ENCODE measurements around the gene CYREN.

Gene CYREN

DNA sequence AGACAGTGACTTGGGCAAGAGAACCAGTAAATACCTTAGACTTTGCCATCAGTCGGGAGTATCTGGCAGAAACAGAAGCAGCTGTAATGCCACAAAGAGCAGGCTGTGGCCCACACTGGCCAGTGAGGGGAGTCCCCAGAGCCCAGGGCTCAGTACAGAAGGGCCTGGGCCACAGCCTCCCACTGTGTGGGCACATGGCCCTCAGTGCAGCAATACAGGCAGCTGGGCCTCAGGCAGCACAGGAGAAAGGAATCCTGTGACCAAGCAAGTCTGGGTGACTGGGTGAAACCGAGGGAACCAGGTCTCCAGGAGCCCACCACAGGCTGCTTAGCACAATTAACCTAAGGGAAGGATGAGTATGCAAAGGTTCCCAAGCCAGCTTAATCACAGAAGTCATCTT lies 26.8 kb upstream of the CYREN start:
- Histone ChIP-seq H3F3A (ENCODE audit: control insufficient read depth, insufficient read depth) (no peaks in the 10 kb centered on the region), H3K79me2 (ENCODE audit: control insufficient read depth, low read length) (no peaks in the 10 kb centered on the region), H3K27ac (ENCODE audit: low read depth, low read length) (no peak overlapping the region), H3K27me3 (ENCODE audit: control insufficient read depth, low read length) (no peaks in the 10 kb centered on the region), H3K36me3 (ENCODE audit: control insufficient read depth, low read length) (peaks cover 44% of the 10 kb centered on the region), H3K9me2 (replicated peaks; ENCODE audit: control insufficient read depth, low read length) (no peaks in the 10 kb centered on the region), H3K9me3 (ENCODE audit: control insufficient read depth, insufficient read depth, low read length) (no peaks in the 10 kb centered on the region), H4K20me1 (ENCODE audit: control insufficient read depth, insufficient read depth, low read depth, low read length) (no peaks in the 10 kb centered on the region), H3K4me3 (ENCODE audit: low read length) (no peak overlapping the region), H3K4me1 (ENCODE audit: control insufficient read depth, low read length) (no peaks in the 10 kb centered on the region), H3K4me2 (ENCODE audit: low read length) (no peak overlapping the region)
- TF ChIP-seq EZH2phosphoT487 (IDR thresholded peaks at IDR 0.05; ENCODE audit: borderline replicate concordance, low read length) (no peak), CTCF (IDR thresholded peaks at IDR 0.05; ENCODE audit: low read depth, low read length, poor library complexity, severe bottlenecking) (no peak)

DNA sequence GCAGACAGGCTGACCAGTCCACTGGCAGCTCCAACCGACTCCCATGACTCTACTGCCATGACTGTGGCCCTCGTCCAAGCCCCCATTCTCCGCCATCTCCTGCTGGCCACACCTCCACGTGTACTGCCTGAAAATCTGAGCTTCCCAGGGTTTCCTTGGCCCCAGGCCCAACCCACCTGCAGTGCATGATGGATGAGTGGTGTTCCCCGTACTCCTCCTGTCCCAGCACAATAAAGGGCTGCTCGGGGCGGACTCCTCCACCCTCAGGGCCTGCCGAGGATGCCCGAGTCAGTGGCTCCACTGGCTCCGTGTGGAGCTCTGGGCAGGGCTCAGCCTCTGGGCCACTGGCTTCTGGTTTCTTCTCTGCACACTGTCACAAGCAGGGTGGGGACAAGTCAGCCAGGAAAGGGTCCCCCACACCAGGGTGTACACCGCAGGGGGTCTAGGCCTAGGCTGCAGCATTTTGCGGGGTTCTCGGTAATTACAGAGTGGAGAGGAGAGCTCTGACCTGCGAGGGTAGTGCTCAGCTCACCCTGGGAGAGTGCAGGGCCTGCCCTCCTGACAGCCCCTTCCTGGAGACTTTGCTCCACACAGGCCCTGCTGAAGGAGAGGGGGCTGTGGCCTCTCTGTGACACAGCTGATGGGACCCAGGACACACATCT lies 25.6 kb upstream of the CYREN start:
- Histone ChIP-seq H3K9me3 (ENCODE audit: control insufficient read depth, insufficient read depth, low read length) (no peaks in the 10 kb centered on the region), H3F3A (ENCODE audit: control insufficient read depth, insufficient read depth) (no peaks in the 10 kb centered on the region), H3K27ac (ENCODE audit: low read depth, low read length) (no peak overlapping the region), H3K27me3 (ENCODE audit: control insufficient read depth, low read length) (no peaks in the 10 kb centered on the region), H3K9me2 (replicated peaks; ENCODE audit: control insufficient read depth, low read length) (no peaks in the 10 kb centered on the region), H3K4me2 (ENCODE audit: low read length) (no peak overlapping the region), H3K4me1 (ENCODE audit: control insufficient read depth, low read length) (no peaks in the 10 kb centered on the region), H3K36me3 (ENCODE audit: control insufficient read depth, low read length) (peaks cover 41% of the 10 kb centered on the region), H4K20me1 (ENCODE audit: control insufficient read depth, insufficient read depth, low read depth, low read length) (no peaks in the 10 kb centered on the region), H3K4me3 (ENCODE audit: low read length) (no peak overlapping the region), H3K79me2 (ENCODE audit: control insufficient read depth, low read length) (no peaks in the 10 kb centered on the region)
- TF ChIP-seq EZH2phosphoT487 (IDR thresholded peaks at IDR 0.05; ENCODE audit: borderline replicate concordance, low read length) (no peak), CTCF (IDR thresholded peaks at IDR 0.05; ENCODE audit: low read depth, low read length, poor library complexity, severe bottlenecking) (no peak)

DNA sequence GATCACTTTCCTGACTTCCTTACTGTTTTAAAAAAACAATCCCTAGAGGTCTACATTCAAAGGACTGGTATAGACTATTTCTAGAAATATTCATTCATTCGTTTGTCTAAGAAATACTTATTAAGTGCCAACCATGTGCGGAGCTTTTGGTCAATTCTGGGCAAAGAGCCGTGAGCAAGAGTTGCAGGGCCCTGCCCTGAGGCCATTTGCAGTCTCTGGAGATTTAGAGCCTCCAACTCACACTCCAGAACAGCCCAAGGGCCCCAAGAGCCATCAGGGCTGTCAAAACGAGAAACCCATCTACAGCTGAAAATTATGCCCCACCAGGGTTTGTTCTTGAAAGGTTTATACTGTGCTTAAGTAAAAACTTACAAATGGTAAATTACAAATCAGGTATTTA lies 24.6 kb upstream of the CYREN start:
- Histone ChIP-seq H3K27me3 (ENCODE audit: control insufficient read depth, low read length) (no peaks in the 10 kb centered on the region), H4K20me1 (ENCODE audit: control insufficient read depth, insufficient read depth, low read depth, low read length) (no peaks in the 10 kb centered on the region), H3K36me3 (ENCODE audit: control insufficient read depth, low read length) (peaks cover 38% of the 10 kb centered on the region), H3F3A (ENCODE audit: control insufficient read depth, insufficient read depth) (no peaks in the 10 kb centered on the region), H3K9me3 (ENCODE audit: control insufficient read depth, insufficient read depth, low read length) (no peaks in the 10 kb centered on the region), H3K4me1 (ENCODE audit: control insufficient read depth, low read length) (no peaks in the 10 kb centered on the region), H3K9me2 (replicated peaks; ENCODE audit: control insufficient read depth, low read length) (no peaks in the 10 kb centered on the region), H3K27ac (ENCODE audit: low read depth, low read length) (no peak overlapping the region), H3K4me2 (ENCODE audit: low read length) (no peak overlapping the region), H3K79me2 (ENCODE audit: control insufficient read depth, low read length) (no peaks in the 10 kb centered on the region), H3K4me3 (ENCODE audit: low read length) (no peak overlapping the region)
- TF ChIP-seq EZH2phosphoT487 (IDR thresholded peaks at IDR 0.05; ENCODE audit: borderline replicate concordance, low read length) (no peak), CTCF (IDR thresholded peaks at IDR 0.05; ENCODE audit: low read depth, low read length, poor library complexity, severe bottlenecking) (no peak)
